A673 (cell line): ENCODE data around the gene AKAP12.

ENCODE experiments used
- CTCF ChIP-seq: fragments of 300-800, 200-600 bp; sonication (generic); conservative IDR thresholded peaks from 2 replicates; pipeline ENCODE4 v1.5.1; 2017; ENCODE audit warnings: low read depth, mild to moderate bottlenecking, antibody characterized with exemption, low read length, moderate library complexity, mixed read lengths
- EZH2 ChIP-seq: fragments of 200-600 bp; sonication (generic); IDR thresholded peaks from 2 replicates; pipeline ENCODE4 v1.6.1; 2017; ENCODE audit warnings: borderline replicate concordance, low read depth, mild to moderate bottlenecking, mixed read lengths, antibody characterized with exemption, low read length; ENCODE audit not compliant: poor library complexity, severe bottlenecking

- TF ChIP-seq CTCF = no peak
- TF ChIP-seq EZH2 = no peak
Observed at GRCh38 chr6:151340219-151340978, 100.6 kb downstream of the AKAP12 start.
